GM08714 (cell line): ENCODE measurements around the gene SMPD4.
"Not testable (repeated sequence)": the region's sequence is repeated elsewhere in the genome, so short reads cannot be mapped to it uniquely, and the experiment has no call there.

Experiments
- H3K4me3 ChIP-seq: fragments of 200-500 bp; sonication (Bioruptor generic); 2 replicates; pipeline ENCODE4 v1.5.1; 2014; ENCODE audit warnings: mild to moderate bottlenecking, low read length, inconsistent platforms
- ZNF274 ChIP-seq: IDR thresholded peaks from 2 replicates; pipeline ENCODE4 v1.6.1; 2012; ENCODE audit warnings: mild to moderate bottlenecking, low read depth, low read length

The SMPD4 gene

GRCh38 chr2:130190237-130190636 is 8.8 kb upstream of the SMPD4 start:
- TF ChIP-seq ZNF274 = no peak
- no peak overlapping the region for H3K4me3 ChIP-seq

- not testable (repeated sequence) for H3K4me3 ChIP-seq
Observed at GRCh38 chr2:130188958-130189357, 7.6 kb upstream of the SMPD4 start.

GRCh38 chr2:130187859-130188792 is 6.7 kb upstream of the SMPD4 start:
- not testable (repeated sequence) for H3K4me3 ChIP-seq

GRCh38 chr2:130187268-130187667 is 5.9 kb upstream of the SMPD4 start:
- no peak overlapping the region for H3K4me3 ChIP-seq
- TF ChIP-seq ZNF274 = no peak

GRCh38 chr2:130186391-130186790 is 5.0 kb upstream of the SMPD4 start:
- no peak overlapping the region for H3K4me3 ChIP-seq
- TF ChIP-seq ZNF274 = no peak

- TF ChIP-seq ZNF274 = no peak
- H3K4me3 ChIP-seq = no peak overlapping the region
Observed at GRCh38 chr2:130185896-130186295, 4.5 kb upstream of the SMPD4 start.

GRCh38 chr2:130185436-130185835 is 4.0 kb upstream of the SMPD4 start:
- no peak for TF ChIP-seq ZNF274
- H3K4me3 ChIP-seq = no peak overlapping the region

GRCh38 chr2:130183512-130184373 is 2.3 kb upstream of the SMPD4 start:
- no peak for TF ChIP-seq ZNF274
- peak overlapping the region; percentile 60; the same call in 1 of the 2 replicates for H3K4me3 ChIP-seq

GRCh38 chr2:130182826-130183511 is 1.6 kb upstream of the SMPD4 start:
- H3K4me3 ChIP-seq = peak overlapping the region; percentile 60

- H3K4me3 ChIP-seq = peak within 1 kb of the TSS; percentile 85
Observed at GRCh38 chr2:130181880-130182682, 679 bp upstream of the SMPD4 start, which contains the start of gene MZT2B. Gene MZT2B, plus strand, starts transcription at chr2:130182262. Its CDS starts 21 bp downstream, at chr2:130182283.

- H3K4me3 ChIP-seq = peak overlapping the region; percentile 85
Observed at GRCh38 chr2:130180404-130181324, 738 bp downstream of the SMPD4 start.

- not testable (repeated sequence) for H3K4me3 ChIP-seq
Observed at GRCh38 chr2:130174866-130175265, 6.5 kb downstream of the SMPD4 start.

- no peak for TF ChIP-seq ZNF274
- no peak overlapping the region for H3K4me3 ChIP-seq
Observed at GRCh38 chr2:130169896-130170295, 11.5 kb downstream of the SMPD4 start.

GRCh38 chr2:130169163-130169562 is 12.2 kb downstream of the SMPD4 start:
- H3K4me3 ChIP-seq = not testable (repeated sequence)

GRCh38 chr2:130166611-130167010 is 14.8 kb downstream of the SMPD4 start:
- H3K4me3 ChIP-seq = not testable (repeated sequence)
